ENCODE data around the gene KLHL26. TPM values are rescaled to one million over a fixed set of nuclear protein-coding genes. Genes with fewer than 3 reads are reported as not detected.
"Not testable (repeated sequence)": the region's sequence is repeated elsewhere in the genome, so short reads cannot be mapped to it uniquely, and the experiment has no call there.

KLHL26 gene
- total RNA-seq, 1 experiment from 2014 or later, result 7.5 TPM

GRCh38 chr19:18675779-18676178 lies 39.0 kb downstream of the KLHL26 start:
- CTCF ChIA-PET, result no interaction called here
- no TSS peak for BruUV-seq (replicated peaks)
- no peaks in the 10 kb centered on the region for H3K4me1 Mint-ChIP-seq (ENCODE audit: low read depth, unreplicated experiment)
- no peaks in the 10 kb centered on the region for H3K9me3 Mint-ChIP-seq (ENCODE audit: low read depth, unreplicated experiment)
- intact Hi-C loops (cut with micrococcal nuclease; ENCODE audit: unreplicated experiment), result no loop called here
- no peak overlapping the region for H3K4me3 Mint-ChIP-seq (ENCODE audit: low read depth, unreplicated experiment)
- no peak for TF ChIP-seq CTCF (IDR thresholded peaks at IDR 0.05; ENCODE audit: unreplicated experiment)
- no peaks in the 10 kb centered on the region for H3K27me3 Mint-ChIP-seq (ENCODE audit: unreplicated experiment)
- peaks cover 6% of the 10 kb centered on the region for H3K36me3 Mint-ChIP-seq (ENCODE audit: insufficient read depth, unreplicated experiment)
- no peak overlapping the region for H3K27ac Mint-ChIP-seq (ENCODE audit: unreplicated experiment)
- no peak for DNase-seq

GRCh38 chr19:18676692-18677091 lies 39.9 kb downstream of the KLHL26 start:
- Mint-ChIP-seq H3K4me3 (ENCODE audit: low read depth, unreplicated experiment) (no peak overlapping the region), H3K36me3 (ENCODE audit: insufficient read depth, unreplicated experiment) (peaks cover 6% of the 10 kb centered on the region), H3K9me3 (ENCODE audit: low read depth, unreplicated experiment) (no peaks in the 10 kb centered on the region), H3K27ac (ENCODE audit: unreplicated experiment) (no peak overlapping the region), H3K4me1 (ENCODE audit: low read depth, unreplicated experiment) (no peaks in the 10 kb centered on the region), H3K27me3 (ENCODE audit: unreplicated experiment) (no peaks in the 10 kb centered on the region)
- no TSS peak for BruUV-seq (replicated peaks)
- TF ChIP-seq CTCF (IDR thresholded peaks at IDR 0.05; ENCODE audit: unreplicated experiment), result no peak
- no peak for DNase-seq
- CTCF ChIA-PET, result no interaction called here
- intact Hi-C loops (cut with micrococcal nuclease; ENCODE audit: unreplicated experiment), result no loop called here

GRCh38 chr19:18677156-18677555 lies 40.3 kb downstream of the KLHL26 start:
- no peak overlapping the region for H3K27ac Mint-ChIP-seq (ENCODE audit: unreplicated experiment)
- peaks cover 6% of the 10 kb centered on the region for H3K36me3 Mint-ChIP-seq (ENCODE audit: insufficient read depth, unreplicated experiment)
- intact Hi-C loops (cut with micrococcal nuclease; ENCODE audit: unreplicated experiment), result no loop called here
- no peaks in the 10 kb centered on the region for H3K27me3 Mint-ChIP-seq (ENCODE audit: unreplicated experiment)
- H3K4me1 Mint-ChIP-seq (ENCODE audit: low read depth, unreplicated experiment), result no peaks in the 10 kb centered on the region
- TF ChIP-seq CTCF (IDR thresholded peaks at IDR 0.05; ENCODE audit: unreplicated experiment), result no peak
- no peaks in the 10 kb centered on the region for H3K9me3 Mint-ChIP-seq (ENCODE audit: low read depth, unreplicated experiment)
- DNase-seq, result no peak
- H3K4me3 Mint-ChIP-seq (ENCODE audit: low read depth, unreplicated experiment), result no peak overlapping the region
- BruUV-seq (replicated peaks), result no TSS peak
- CTCF ChIA-PET, result no interaction called here

- H3K4me3 Mint-ChIP-seq (ENCODE audit: low read depth, unreplicated experiment); BruUV-seq (replicated peaks); H3K27ac Mint-ChIP-seq (ENCODE audit: unreplicated experiment); H3K27me3 Mint-ChIP-seq (ENCODE audit: unreplicated experiment); H3K4me1 Mint-ChIP-seq (ENCODE audit: low read depth, unreplicated experiment); DNase-seq; H3K9me3 Mint-ChIP-seq (ENCODE audit: low read depth, unreplicated experiment); intact Hi-C loops (cut with micrococcal nuclease; ENCODE audit: unreplicated experiment): not testable (repeated sequence)
- CTCF ChIA-PET, result interaction anchor here (0.7 kb wide), 1 partner anchor 868 kb away, joined by 8 read pairs; no protein-coding TSS in a partner anchor
- H3K36me3 Mint-ChIP-seq (ENCODE audit: insufficient read depth, unreplicated experiment), result peaks cover 21% of the 10 kb centered on the region
Measured at GRCh38 chr19:18680148-18680547, 43.3 kb downstream of the KLHL26 start.

- Mint-ChIP-seq H3K4me3 (ENCODE audit: low read depth, unreplicated experiment) (peak overlapping the region; percentile 63), H3K36me3 (ENCODE audit: insufficient read depth, unreplicated experiment) (peaks cover 21% of the 10 kb centered on the region), H3K27me3 (ENCODE audit: unreplicated experiment) (no peaks in the 10 kb centered on the region), H3K4me1 (ENCODE audit: low read depth, unreplicated experiment) (no peaks in the 10 kb centered on the region), H3K9me3 (ENCODE audit: low read depth, unreplicated experiment) (no peaks in the 10 kb centered on the region), H3K27ac (ENCODE audit: unreplicated experiment) (no peak overlapping the region)
- CTCF ChIA-PET, result no interaction called here
- no peak for TF ChIP-seq CTCF (IDR thresholded peaks at IDR 0.05; ENCODE audit: unreplicated experiment)
- BruUV-seq (replicated peaks), result no TSS peak
- intact Hi-C loops (cut with micrococcal nuclease; ENCODE audit: unreplicated experiment), result no loop called here
- DNase-seq, result no peak
Measured at GRCh38 chr19:18682807-18683108, 45.9 kb downstream of the KLHL26 start.

Data from Calu3 (cell line).